IPS DF 19.7 (cell line): Measurements from ENCODE around the gene MYH11.
"Not testable (repeated sequence)": the region's sequence is repeated elsewhere in the genome, so short reads cannot be mapped to it uniquely, and the experiment has no call there.

Experiments
- DNase-seq: peaks from one replicate; pipeline ENCODE4 v3.0.0-alpha.2; 2013; ENCODE audit warnings: low read depth, low spot score

MYH11 gene

DNA sequence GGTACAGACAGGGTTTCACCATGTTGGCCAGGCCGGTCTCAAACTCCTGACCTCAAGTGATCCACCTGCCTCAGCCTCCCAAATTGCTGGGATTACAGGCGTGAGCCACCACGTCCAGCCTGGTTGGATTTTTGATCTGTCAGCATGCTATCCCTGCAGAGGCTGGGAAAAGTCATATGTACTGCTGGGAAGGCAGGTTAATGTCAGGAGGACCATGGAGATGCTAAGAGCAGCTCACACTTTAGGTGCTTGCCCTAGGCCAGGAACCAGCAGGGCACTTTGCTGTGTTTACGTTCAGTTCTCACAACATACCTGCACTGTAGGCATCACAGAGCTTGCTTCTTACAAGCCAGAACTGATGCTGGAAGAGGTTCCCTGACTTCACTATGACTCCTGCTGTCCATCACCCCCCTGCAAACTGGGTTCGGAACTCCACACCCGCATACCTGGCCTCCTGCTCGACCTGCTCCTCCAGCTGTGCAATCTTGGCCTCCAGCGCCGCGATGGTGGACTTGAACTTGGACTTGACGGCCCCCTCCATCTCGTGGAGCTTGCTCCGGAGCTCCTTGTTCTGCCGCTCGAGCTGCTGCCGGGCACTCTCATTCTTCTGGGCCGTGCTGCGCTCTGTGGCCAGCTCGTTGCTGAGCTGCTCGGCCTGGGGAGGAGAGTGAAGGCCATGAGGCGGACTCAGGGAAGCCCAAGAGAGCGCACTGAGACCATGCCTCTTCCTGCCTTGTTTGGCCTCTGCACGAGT lies 140.0 kb downstream of the MYH11 start:
- no peak for DNase-seq

DNA sequence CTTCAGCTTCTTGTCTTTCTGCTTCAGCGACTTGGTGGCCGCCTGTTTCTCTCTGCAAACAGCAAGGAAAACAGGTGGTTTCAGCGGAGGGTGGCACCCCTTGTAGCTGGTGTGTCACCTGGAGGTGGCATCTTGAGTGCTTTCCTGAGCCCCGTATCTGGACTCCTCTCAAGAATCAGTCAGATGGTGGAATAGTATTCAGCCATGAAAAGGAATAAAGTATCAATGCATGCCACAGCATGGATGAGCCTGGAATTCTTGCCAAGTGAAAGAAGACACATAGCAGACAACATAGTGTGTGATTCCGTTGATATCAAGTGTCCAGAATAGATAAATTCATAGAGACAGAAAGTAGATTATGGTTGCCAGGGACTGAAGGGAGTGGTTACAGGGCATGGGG lies 141.6 kb downstream of the MYH11 start:
- DNase-seq = no peak

- DNase-seq = no peak
Observed at GRCh38 chr16:15714393-15715172, 142.2 kb downstream of the MYH11 start.

GRCh38 chr16:15708997-15709396 lies 147.8 kb downstream of the MYH11 start:
- no peak for DNase-seq

DNA sequence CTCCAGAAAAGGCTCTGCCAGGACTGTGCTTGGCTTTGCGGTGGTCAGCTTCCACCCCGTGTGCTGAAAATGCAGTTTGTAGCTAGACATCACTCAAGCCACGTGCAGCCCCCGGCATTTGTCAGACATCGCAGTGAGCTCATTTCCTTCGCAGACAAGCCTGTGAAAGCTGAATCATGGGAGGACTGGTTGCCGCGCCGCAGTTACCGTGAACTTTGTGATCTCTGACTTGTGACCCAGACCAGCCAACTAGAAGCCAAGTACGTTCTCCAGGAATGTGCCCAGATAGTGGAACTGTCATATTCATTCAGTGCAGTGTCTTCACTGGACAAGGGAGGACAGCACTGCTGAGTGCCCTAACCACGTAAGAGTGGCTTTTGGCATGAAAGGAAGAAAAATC lies 148.7 kb downstream of the MYH11 start:
- no peak for DNase-seq

DNA sequence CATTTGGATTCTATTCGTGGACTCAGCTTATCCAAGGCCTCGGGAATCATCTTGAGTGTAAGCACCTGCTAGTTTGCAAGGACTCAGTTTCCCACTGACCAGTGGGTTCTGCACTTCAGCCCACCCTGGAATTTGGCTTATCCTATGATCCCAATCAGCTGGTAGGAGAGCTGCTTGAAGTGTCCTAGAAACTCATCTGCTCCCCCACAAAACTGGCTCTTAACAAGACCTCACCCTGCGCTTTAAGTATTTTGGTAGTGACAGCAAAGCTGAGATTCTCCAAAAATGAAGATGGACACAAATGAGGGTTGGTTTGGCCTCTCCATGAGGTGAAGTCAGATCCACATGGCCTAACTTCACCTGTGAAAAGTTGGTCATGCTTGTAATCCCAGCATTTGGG lies 149.5 kb downstream of the MYH11 start:
- no peak for DNase-seq

DNA sequence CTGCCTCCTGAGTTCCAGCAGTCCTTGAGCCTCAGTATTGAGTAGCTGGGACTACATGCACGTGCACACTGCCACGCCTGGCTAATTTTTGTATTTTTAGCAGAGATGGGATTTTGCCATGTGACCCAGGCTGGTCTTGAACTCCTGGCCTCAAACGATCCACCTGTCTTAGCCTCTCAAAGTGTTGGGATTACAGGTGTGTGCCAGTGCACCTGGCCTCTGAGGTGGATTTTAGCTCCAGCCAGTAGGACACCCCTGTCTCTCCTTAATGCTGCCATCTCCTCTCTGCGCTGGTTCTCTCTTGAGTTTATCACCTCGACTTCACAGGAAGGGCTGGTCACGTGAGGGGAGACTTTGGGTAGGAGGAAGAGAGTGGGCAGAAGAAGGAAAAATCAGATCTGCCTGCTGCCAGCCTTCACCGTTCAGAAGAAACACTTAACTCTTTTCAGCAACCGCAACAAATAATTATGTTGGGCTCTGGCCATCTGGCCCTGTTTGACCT lies 151.7 kb downstream of the MYH11 start:
- no peak for DNase-seq

GRCh38 chr16:15704545-15704987 lies 152.3 kb downstream of the MYH11 start:
- peak; percentile 48 for DNase-seq

DNA sequence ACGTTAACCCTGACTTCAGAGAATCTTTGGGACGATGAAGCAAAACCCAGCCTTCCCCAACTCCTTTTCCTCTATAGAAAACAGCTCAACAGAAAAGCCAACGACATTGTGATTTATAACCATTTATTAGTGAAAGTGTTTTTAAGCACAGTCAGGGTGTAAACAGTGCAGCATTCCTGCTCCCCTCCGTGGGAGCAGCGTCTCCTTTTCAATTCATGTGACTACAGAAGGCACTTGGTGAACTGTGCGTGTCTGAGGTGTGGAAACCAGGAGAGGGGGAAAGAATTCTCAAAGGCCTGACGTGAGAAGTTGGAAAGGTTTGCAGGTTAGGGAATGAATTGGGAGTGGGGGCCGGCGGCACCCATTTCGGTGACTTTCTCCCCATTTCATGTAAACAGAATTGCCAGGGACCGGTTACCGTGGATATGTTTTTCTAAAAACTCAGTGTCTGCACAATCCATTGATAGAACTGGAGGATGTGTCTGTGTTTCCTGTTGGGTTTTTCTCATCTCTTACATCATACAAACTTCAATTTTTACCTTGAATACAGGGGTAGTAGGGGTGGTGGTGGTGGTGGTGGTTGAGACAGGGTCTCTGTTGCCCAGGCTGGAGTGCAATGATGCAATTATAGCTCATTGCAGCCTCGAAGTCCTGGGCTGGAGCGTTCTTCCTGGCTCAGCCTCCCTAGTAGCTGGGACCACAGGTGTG lies 153.6 kb downstream of the MYH11 start:
- DNase-seq = no peak

GRCh38 chr16:15701975-15702970 lies 154.6 kb downstream of the MYH11 start:
- DNase-seq = no peak

- DNase-seq = no peak
Observed at GRCh38 chr16:15701367-15701766, 155.5 kb downstream of the MYH11 start.

DNA sequence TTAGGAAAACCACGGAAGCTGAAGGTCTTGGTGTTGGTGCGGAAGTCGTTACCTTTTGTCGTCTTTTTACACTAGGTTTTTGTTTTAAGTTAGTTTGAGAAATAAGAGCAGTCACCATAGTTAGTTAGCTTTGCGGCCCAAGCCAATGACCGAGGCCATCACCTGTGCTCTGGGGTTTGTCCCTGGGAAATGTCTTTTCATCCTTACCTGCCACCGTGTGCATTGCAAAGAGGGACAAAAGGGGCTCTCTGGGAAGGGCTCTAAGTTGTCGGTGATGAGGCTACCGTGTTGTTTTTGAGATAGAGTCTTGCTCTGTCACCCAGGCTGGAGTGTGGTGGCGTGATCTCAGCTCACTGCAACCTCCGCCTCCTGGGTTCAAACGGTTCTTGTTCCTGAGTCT lies 157.0 kb downstream of the MYH11 start:
- no peak for DNase-seq

DNA sequence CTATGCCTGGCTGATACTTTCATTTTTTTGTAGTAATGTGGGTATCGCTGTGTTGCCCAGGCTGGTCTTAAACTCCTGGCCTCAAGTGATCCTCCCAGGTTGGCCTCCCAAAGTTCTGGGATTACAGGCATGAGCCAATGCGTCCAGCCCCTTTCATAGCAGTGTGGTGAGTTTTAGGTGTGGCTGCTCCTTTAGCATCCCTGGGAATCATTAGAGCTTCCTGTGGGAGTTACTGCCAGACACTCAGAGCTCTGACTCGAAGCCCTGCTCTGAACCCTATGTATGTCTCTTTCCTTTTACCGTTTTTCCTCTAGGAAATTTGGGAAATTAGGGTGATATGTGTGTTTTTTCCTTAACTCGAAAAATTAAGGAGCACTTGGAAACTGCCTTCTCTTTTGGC lies 162.3 kb downstream of the MYH11 start:
- no peak for DNase-seq

DNA sequence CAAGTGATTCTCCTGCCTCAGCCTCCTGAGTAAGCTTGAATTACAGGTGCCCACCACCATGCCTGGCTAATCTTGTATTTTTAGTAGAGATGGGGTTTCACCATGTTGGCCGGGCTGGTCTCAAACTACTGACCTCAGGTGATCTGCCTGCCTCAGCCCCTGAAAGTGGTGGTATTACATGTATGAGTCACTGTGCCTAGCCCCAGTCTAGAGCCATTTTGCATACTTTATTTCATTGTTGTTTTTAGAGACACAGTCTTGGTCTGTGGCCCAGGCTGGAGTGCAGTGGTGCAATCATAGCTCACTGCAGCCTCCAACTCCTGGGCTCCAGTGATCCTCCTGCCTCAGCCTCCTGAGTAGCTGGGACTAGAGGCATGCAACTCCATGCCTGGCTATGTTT lies 164.3 kb downstream of the MYH11 start:
- DNase-seq = not testable (repeated sequence)

DNA sequence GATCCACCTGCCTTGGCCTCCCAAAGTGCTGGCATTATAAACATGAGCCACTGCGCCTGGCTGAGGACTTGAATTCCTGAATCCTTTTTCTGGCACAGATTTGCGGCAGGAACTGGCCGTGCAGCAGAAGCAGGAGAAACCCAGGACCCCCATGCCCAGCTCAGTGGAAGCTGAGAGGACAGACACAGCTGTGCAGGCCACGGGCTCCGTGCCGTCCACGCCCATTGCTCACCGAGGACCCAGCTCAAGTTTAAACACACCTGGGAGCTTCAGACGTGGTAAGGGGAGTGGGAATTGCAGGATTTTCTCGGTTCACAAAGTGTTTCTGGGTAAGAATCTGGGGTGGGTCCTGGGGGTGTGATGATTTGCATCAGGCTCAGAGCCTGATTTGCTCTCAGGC lies 165.8 kb downstream of the MYH11 start:
- no peak for DNase-seq

DNA sequence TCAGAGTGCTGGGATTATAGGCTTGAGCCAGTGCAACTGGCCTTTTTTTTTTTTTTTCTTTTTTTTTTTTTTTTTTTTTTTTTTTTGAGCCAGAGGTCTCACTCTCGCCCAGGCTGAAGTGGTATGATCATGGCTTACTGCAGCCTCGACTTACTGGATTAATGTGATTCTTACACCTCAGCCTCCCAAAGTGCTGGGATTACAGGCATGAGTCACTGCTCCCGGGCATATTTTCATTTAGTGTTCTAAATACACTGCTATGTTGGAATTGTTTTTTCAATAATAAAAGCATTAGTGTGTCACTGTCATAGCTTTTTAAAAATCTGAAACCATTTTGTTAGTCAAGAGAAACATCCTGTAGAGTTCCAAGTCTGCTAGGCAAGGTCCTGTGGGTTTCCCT lies 166.5 kb downstream of the MYH11 start:
- no peak for DNase-seq

DNA sequence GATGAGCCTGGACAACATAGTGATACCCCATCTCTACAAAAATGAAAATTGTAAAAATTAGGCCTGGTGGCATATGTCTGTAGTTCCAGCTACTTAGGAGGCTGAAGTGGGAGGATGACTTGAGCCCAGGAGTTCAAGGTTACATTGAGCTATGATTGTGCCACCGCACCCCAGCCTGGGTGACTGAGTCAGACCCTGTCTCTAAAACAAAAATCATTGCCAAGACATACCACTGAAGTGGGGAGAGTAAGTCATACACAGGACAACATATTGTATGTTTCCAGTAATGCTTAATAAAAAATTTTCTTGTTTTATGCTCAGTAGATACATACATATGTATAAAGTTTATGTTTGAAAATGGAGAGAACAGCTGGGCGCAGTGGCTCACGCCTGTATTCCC lies 167.5 kb downstream of the MYH11 start:
- DNase-seq = no peak

DNA sequence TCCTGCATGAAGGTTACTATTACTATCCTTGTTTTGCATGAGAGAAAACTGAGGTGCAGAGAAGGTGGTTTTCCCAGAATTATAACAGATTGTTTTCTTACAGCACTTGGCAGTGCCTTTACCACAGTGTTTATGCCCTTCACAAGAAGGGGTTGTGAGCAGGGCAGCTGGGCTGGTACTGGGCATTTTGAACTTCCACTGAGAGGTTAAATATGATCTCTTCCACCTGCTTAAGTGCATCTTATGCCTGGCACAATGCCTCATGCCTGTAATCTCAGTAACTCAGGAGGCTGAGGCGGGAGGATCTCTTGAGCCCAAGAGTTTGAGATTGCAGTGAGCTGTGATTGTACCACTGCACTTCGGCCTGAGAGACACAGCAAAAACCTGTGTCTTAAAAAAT lies 170.5 kb downstream of the MYH11 start:
- no peak for DNase-seq

GRCh38 chr16:15682105-15682570 lies 174.7 kb downstream of the MYH11 start:
- peak; percentile 20 for DNase-seq

GRCh38 chr16:15677447-15677846 lies 179.4 kb downstream of the MYH11 start:
- DNase-seq = no peak

GRCh38 chr16:15676506-15676905 lies 180.3 kb downstream of the MYH11 start:
- no peak for DNase-seq
